GM19372 (cell line): ENCODE data around the gene LRTM2.

Experiments used
- ATAC-seq: cut with Tn5 transposase; IDR thresholded peaks from one replicate; pipeline ENCODE4 v1.9.1; 2021; ENCODE audit warnings: mild to moderate bottlenecking, low read depth, moderate library complexity; ENCODE audit not compliant: unreplicated experiment

LRTM2 gene

GRCh38 chr12:1797011-1797901 lies 23.1 kb upstream of the LRTM2 start:
- peak; percentile 6 for ATAC-seq

- no peak for ATAC-seq
Measured at GRCh38 chr12:1797991-1798640, 22.2 kb upstream of the LRTM2 start.

- ATAC-seq, result no peak
Measured at GRCh38 chr12:1798641-1799020, 21.7 kb upstream of the LRTM2 start.

- ATAC-seq, result no peak
Measured at GRCh38 chr12:1799051-1799881, 21.1 kb upstream of the LRTM2 start.

- no peak for ATAC-seq
Measured at GRCh38 chr12:1799882-1800400, 20.4 kb upstream of the LRTM2 start.

- no peak for ATAC-seq
Measured at GRCh38 chr12:1800401-1801302, 19.7 kb upstream of the LRTM2 start.

- no peak for ATAC-seq
Measured at GRCh38 chr12:1801303-1801975, 18.9 kb upstream of the LRTM2 start.

- ATAC-seq, result no peak
Measured at GRCh38 chr12:1803736-1804135, 16.6 kb upstream of the LRTM2 start.

GRCh38 chr12:1804545-1805332 lies 15.6 kb upstream of the LRTM2 start:
- ATAC-seq, result peak; percentile 82

- no peak for ATAC-seq
Measured at GRCh38 chr12:1805441-1806081, 14.8 kb upstream of the LRTM2 start.

- no peak for ATAC-seq
Measured at GRCh38 chr12:1806301-1807086, 13.9 kb upstream of the LRTM2 start.

- ATAC-seq, result no peak
Measured at GRCh38 chr12:1807087-1807860, 13.1 kb upstream of the LRTM2 start.

- ATAC-seq, result no peak
Measured at GRCh38 chr12:1808036-1808797, 12.1 kb upstream of the LRTM2 start.

GRCh38 chr12:1808798-1809480 lies 11.4 kb upstream of the LRTM2 start:
- no peak for ATAC-seq

GRCh38 chr12:1809591-1810190 lies 10.7 kb upstream of the LRTM2 start:
- ATAC-seq, result no peak
